ENCODE results near the gene GNLY.

DNA sequence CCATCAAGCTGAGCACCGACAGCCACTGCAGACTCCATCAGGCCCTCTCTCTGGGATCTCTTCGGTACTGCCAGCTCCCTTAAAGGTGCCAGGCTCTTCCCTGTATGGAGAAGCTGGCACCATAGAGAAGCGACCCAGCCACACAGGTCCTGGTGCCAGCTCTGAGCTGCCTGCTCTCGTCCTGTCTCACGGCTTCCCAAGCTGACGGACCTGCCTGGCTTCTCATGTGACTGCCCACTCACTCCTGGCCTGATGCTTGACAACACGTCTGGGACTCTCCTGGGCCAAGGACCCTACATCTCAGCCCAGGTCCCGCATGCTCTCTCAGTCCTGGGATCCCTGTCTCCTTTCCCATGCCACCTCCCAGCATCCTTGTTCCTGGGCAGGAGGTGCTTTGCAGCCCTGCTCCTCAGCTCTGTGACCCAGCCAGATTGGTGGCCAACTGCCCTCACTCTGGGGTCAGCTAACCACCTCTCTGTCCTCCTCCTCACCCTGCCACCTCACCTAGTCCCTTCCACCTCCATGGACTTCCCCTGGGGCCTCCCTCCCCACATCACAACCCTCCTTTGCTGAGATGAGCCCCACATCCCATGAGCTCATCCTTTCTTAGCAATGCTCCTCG, 47.2 kb downstream of the GNLY start:
- TF ChIP-seq POLR2A (IDR thresholded peaks at IDR 0.05; ENCODE audit: low read depth, low read length) (no peak), EZH2 (IDR thresholded peaks at IDR 0.05; ENCODE audit: borderline replicate concordance, low read depth, low read length, severe bottlenecking) (no peak), GATA2 (IDR thresholded peaks at IDR 0.05; ENCODE audit: insufficient read depth, insufficient read length, low read depth, low read length) (no peak), CTCF (IDR thresholded peaks at IDR 0.05; ENCODE audit: extremely low read depth in 1 of 2, insufficient read depth in 1 of 2, low read depth in 1 of 2, low read length in 2 of 2) (no peak), JUN (IDR thresholded peaks at IDR 0.05; ENCODE audit: borderline replicate concordance, insufficient read depth, insufficient read length, low read depth) (no peak), POLR2AphosphoS5 (IDR thresholded peaks at IDR 0.05; ENCODE audit: insufficient read depth, low read depth, low read length) (no peak), MAX (IDR thresholded peaks at IDR 0.05; ENCODE audit: insufficient read depth, insufficient read length) (no peak), MYC (IDR thresholded peaks at IDR 0.05; ENCODE audit: low read depth, low read length) (no peak), FOS (IDR thresholded peaks at IDR 0.05; ENCODE audit: borderline replicate concordance, insufficient read depth, low read length) (no peak)

Data from endothelial cell of umbilical vein (primary cell).